ENCODE measurements around the gene G6PC3.

Gene G6PC3

GRCh38 chr17:44066204-44066930, 4.2 kb upstream of the G6PC3 start, which contains the start of gene LSM12:
Gene LSM12, minus strand, starts transcription at chr17:44066671. Its CDS starts 84 bp downstream, at chr17:44066587.
- Histone ChIP-seq H3K27ac (peak within 1 kb of the TSS; percentile 97), H3K79me2 (peaks cover 35% of the 10 kb centered on the region), H3K9ac (peak within 1 kb of the TSS; percentile 95), H3K4me3 (ENCODE audit: low read depth, low read length) (peak within 1 kb of the TSS; percentile 91), H3K27me3 (ENCODE audit: control insufficient read depth, insufficient read depth, low read length) (no peaks in the 10 kb centered on the region), H3K4me2 (ENCODE audit: low read length) (peak within 1 kb of the TSS; percentile 99), H3K4me1 (peaks cover 6% of the 10 kb centered on the region), H3K36me3 (ENCODE audit: control insufficient read depth, insufficient read depth, low read length) (no peaks in the 10 kb centered on the region), H2AFZ (peak within 1 kb of the TSS; percentile 82), H3K9me3 (ENCODE audit: control insufficient read depth, low read length) (no peaks in the 10 kb centered on the region)
- TF ChIP-seq CTCF (IDR thresholded peaks at IDR 0.05): no peak

- Histone ChIP-seq H3K4me1 (peaks cover 13% of the 10 kb centered on the region), H2AFZ (peak overlapping the region; percentile 82), H3K9ac (no peak overlapping the region), H3K36me3 (ENCODE audit: control insufficient read depth, insufficient read depth, low read length) (no peaks in the 10 kb centered on the region), H3K9me3 (ENCODE audit: control insufficient read depth, low read length) (no peaks in the 10 kb centered on the region), H3K4me3 (ENCODE audit: low read depth, low read length) (no peak overlapping the region), H3K4me2 (ENCODE audit: low read length) (no peak overlapping the region), H3K79me2 (peaks cover 30% of the 10 kb centered on the region), H3K27me3 (ENCODE audit: control insufficient read depth, insufficient read depth, low read length) (no peaks in the 10 kb centered on the region), H3K27ac (peak overlapping the region; percentile 97)
- no peak for TF ChIP-seq CTCF (IDR thresholded peaks at IDR 0.05)
Observed at GRCh38 chr17:44067545-44067940, 3.0 kb upstream of the G6PC3 start.

- Histone ChIP-seq H3K9me3 (ENCODE audit: control insufficient read depth, low read length) (no peaks in the 10 kb centered on the region), H3K79me2 (peaks cover 38% of the 10 kb centered on the region), H3K4me2 (ENCODE audit: low read length) (peak overlapping the region; percentile 97), H2AFZ (peak overlapping the region; percentile 78), H3K27ac (peak overlapping the region; percentile 83), H3K36me3 (ENCODE audit: control insufficient read depth, insufficient read depth, low read length) (no peaks in the 10 kb centered on the region), H3K9ac (no peak overlapping the region), H3K4me1 (peaks cover 13% of the 10 kb centered on the region), H3K27me3 (ENCODE audit: control insufficient read depth, insufficient read depth, low read length) (no peaks in the 10 kb centered on the region), H3K4me3 (ENCODE audit: low read depth, low read length) (peak overlapping the region; percentile 81)
- TF ChIP-seq CTCF (IDR thresholded peaks at IDR 0.05): no peak
Observed at GRCh38 chr17:44069974-44070454, 521 bp upstream of the G6PC3 start.

- TF ChIP-seq CTCF (IDR thresholded peaks at IDR 0.05): no peak
- Histone ChIP-seq H3K9ac (peak overlapping the region; percentile 8), H3K4me1 (peaks cover 13% of the 10 kb centered on the region), H3K27ac (peak overlapping the region; percentile 83), H3K27me3 (ENCODE audit: control insufficient read depth, insufficient read depth, low read length) (no peaks in the 10 kb centered on the region), H3K4me2 (ENCODE audit: low read length) (peak overlapping the region; percentile 97), H3K4me3 (ENCODE audit: low read depth, low read length) (peak overlapping the region; percentile 81), H3K9me3 (ENCODE audit: control insufficient read depth, low read length) (no peaks in the 10 kb centered on the region), H3K79me2 (peaks cover 35% of the 10 kb centered on the region), H3K36me3 (ENCODE audit: control insufficient read depth, insufficient read depth, low read length) (no peaks in the 10 kb centered on the region), H2AFZ (peak overlapping the region; percentile 78)
Observed at GRCh38 chr17:44071198-44071520, 624 bp downstream of the G6PC3 start.

GRCh38 chr17:44071772-44072171, 1.2 kb downstream of the G6PC3 start:
- peaks cover 12% of the 10 kb centered on the region for H3K4me1 ChIP-seq
- peak overlapping the region; percentile 97 for H3K4me2 ChIP-seq (ENCODE audit: low read length)
- no peak overlapping the region for H3K9ac ChIP-seq
- no peaks in the 10 kb centered on the region for H3K36me3 ChIP-seq (ENCODE audit: control insufficient read depth, insufficient read depth, low read length)
- peaks cover 34% of the 10 kb centered on the region for H3K79me2 ChIP-seq
- H2AFZ ChIP-seq: no peak overlapping the region
- H3K9me3 ChIP-seq (ENCODE audit: control insufficient read depth, low read length): no peaks in the 10 kb centered on the region
- H3K4me3 ChIP-seq (ENCODE audit: low read depth, low read length): peak overlapping the region; percentile 81
- no peak for TF ChIP-seq CTCF (IDR thresholded peaks at IDR 0.05)
- no peaks in the 10 kb centered on the region for H3K27me3 ChIP-seq (ENCODE audit: control insufficient read depth, insufficient read depth, low read length)
- H3K27ac ChIP-seq: peak overlapping the region; percentile 83
